Measurements from ENCODE around the gene PLEKHG4B. TPM values are rescaled to one million over a fixed set of nuclear protein-coding genes. Genes with fewer than 3 reads are reported as not detected.

The PLEKHG4B gene
- total and polyA plus RNA-seq, 2 of the 8 experiments (the other 6 are each of a cell fraction or from before 2014, with no cell fraction given): 31.1 to 43.6 TPM

- Histone ChIP-seq H3K4ac (replicated peaks; ENCODE audit: insufficient read length, low read depth, low read length) (no peak overlapping the region), H2BK120ac (replicated peaks; ENCODE audit: low read depth, low read length) (no peak overlapping the region), H2AFZ (ENCODE audit: low read length) (no peak overlapping the region), H2BK5ac (ENCODE audit: low read depth, low read length) (no peak overlapping the region), H2BK20ac (ENCODE audit: low read length) (no peak overlapping the region), H3K4me2 (ENCODE audit: insufficient read depth in 1 of 2, low read depth in 2 of 2, low read length in 2 of 2) (peak overlapping the region in 1 of 2 experiments; percentile 61; a peak in 2 of 4 replicates), H3K14ac (ENCODE audit: insufficient read length) (no peak overlapping the region), H2BK12ac (ENCODE audit: low read depth, low read length) (no peak overlapping the region), H3K79me1 (ENCODE audit: low read depth, low read length) (no peaks in the 10 kb centered on the region; the same call in 1 of the 2 replicates), H2BK15ac (ENCODE audit: low read length) (no peak overlapping the region), H4K8ac (ENCODE audit: extremely low read depth, insufficient read depth, low read length) (no peak overlapping the region), H3K23ac (ENCODE audit: insufficient read length) (no peak overlapping the region), H4K91ac (replicated peaks; ENCODE audit: insufficient read length, low read length) (peak overlapping the region; percentile 25), H4K20me1 (replicated peaks in 1 of 2; ENCODE audit: control insufficient read depth in 1 of 2, insufficient read depth in 2 of 2, low read length in 2 of 2) (peaks cover 0 to 1% of the 10 kb centered on the region in 2 experiments), H3K27me3 (replicated peaks in 1 of 4; ENCODE audit: control insufficient read depth in 3 of 4, extremely low read depth in 1 of 4, insufficient read depth in 3 of 4, low read length in 3 of 4) (no peaks in the 10 kb centered on the region), H3K4me1 (replicated peaks in 1 of 4; ENCODE audit: control insufficient read depth in 3 of 4, insufficient read depth in 4 of 4, low read length in 3 of 4) (peaks cover 0 to 22% (median 9%) of the 10 kb centered on the region in 4 experiments; a peak in 4 of 7 replicates), H3K23me2 (ENCODE audit: low read depth, low read length) (no peaks in the 10 kb centered on the region), H3K9me3 (ENCODE audit: insufficient read depth in 2 of 2, low read depth in 1 of 2, low read length in 1 of 2) (peaks cover 0 to 7% of the 10 kb centered on the region in 2 experiments; a peak in 2 of 4 replicates), H2AK5ac (ENCODE audit: low read depth, low read length) (no peak overlapping the region), H3K18ac (ENCODE audit: extremely low read depth, low read length) (no peak overlapping the region), H3K36me3 (ENCODE audit: control insufficient read depth in 2 of 4, insufficient read depth in 4 of 4, low read length in 3 of 4) (peaks cover 0 to 17% (median 4%) of the 10 kb centered on the region in 4 experiments; a peak in 2 of 8 replicates), H3K79me2 (ENCODE audit: control insufficient read depth in 1 of 2, insufficient read depth in 2 of 2, low read length in 2 of 2) (peaks cover 0 to 50% of the 10 kb centered on the region in 2 experiments; a peak in 2 of 4 replicates), H4K5ac (ENCODE audit: insufficient read length, low read depth, low read length) (no peak overlapping the region), H3K56ac (replicated peaks; ENCODE audit: insufficient read length, low read depth, low read length) (no peak overlapping the region), H3K27ac (ENCODE audit: low read depth, low read length) (no peak overlapping the region; the same call in 1 of the 2 replicates), H3K4me3 (ENCODE audit: extremely low read depth in 1 of 4, insufficient read depth in 2 of 4, low read depth in 3 of 4, low read length in 4 of 4) (no peak overlapping the region), H3K9ac (replicated peaks in 1 of 4; ENCODE audit: extremely low read depth in 1 of 4, low read depth in 3 of 4, low read length in 3 of 4) (no peak overlapping the region)
- DNase-seq (ENCODE audit: low read depth in 1 of 2, low spot score in 2 of 2) (no peak), FAIRE-seq (peak; percentile 28)
- POLR2A ChIA-PET (ENCODE audit: partially characterized antibody): interaction anchor here (0.9 to 1.4 kb wide), 6 partner anchors 9 to 73 kb away, joined by 3 to 9 read pairs (median 4); partner anchors contain the start of gene PLEKHG4B
- TF ChIP-seq ASH2L (IDR thresholded peaks at IDR 0.05; ENCODE audit: low read length): no peak
- no peak for TF ChIP-seq USF2 (IDR thresholded peaks at IDR 0.05; ENCODE audit: low read length)
- TF ChIP-seq BACH1 (IDR thresholded peaks at IDR 0.05; ENCODE audit: low read length): no peak
- TF ChIP-seq KDM4A (IDR thresholded peaks at IDR 0.05; ENCODE audit: low read depth, low read length, severe bottlenecking): no peak
- TF ChIP-seq TAF7 (optimal IDR thresholded peaks at IDR 0.05; ENCODE audit: borderline replicate concordance, low read depth, low read length): no peak
- CTCF ChIA-PET (ENCODE audit: partially characterized antibody): interaction anchor here (0.6 to 1.6 kb wide), 6 partner anchors 9 to 243 kb away, joined by 3 to 5 read pairs (median 4); no protein-coding TSS in a partner anchor
Measured at GRCh38 chr5:129820-130219, 37.9 kb downstream of the PLEKHG4B start.
